Stimulated activated CD4-positive, alpha-beta T cell treated with anti-CD3 and anti-CD28 coated beads, TNF-alpha, amount 100 ng/mL, for 48 hours (primary cell): ENCODE measurements around the gene PGPEP1.
"Not testable (repeated sequence)": the region's sequence is repeated elsewhere in the genome, so short reads cannot be mapped to it uniquely, and the experiment has no call there.

Source experiments
- DNase-seq, 3 donors: peaks; one replicate each; pipeline ENCODE4 v3.0.0-alpha.2; 2020; ENCODE audit warnings: low read depth in 3 of 3

Gene PGPEP1

DNA sequence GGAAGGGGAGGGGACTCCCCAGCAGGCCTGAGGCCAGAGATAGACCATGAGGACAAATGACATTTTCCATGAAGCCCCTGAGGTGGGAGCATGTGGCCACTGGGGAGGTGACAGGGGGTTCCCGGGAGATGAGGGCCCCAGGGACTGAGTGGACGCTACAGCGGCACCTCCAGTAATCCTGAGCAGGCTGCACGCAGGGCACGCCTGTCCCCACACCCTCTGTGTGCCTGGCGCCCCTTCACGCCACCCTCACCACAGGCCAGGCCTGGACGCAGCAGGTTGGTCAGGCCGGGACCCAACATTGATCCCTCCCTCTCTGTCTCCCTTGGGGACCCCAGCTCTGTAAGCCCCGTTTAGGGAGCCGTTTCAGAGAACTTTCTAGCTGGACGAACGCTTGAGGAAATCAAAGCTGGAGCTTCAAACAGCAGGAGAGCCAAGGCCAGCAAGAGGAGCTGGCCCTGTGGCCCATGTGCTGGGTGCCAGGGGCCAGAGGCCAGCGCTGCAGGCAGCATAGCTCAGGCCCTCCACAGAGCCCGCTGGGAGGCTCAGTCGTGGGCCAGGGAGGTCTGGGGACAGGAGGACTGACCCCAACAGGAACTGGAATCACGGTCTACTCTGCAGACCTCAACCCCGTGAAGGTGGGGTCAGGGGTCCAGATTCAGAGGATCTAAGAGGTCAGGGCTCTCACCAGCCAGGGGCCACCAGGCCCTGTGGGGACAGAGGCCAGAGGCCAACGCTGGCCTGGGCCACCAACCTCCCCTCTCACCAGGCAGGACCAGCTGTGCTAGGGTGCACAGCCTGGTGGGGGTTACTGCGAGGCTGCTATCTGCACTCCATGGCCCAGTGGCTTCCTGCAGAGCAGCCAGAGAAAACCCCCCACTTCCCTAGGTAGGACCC is 32.1 kb upstream of the PGPEP1 start:
- no peak for DNase-seq

GRCh38 chr19:18308948-18309325 is 31.5 kb upstream of the PGPEP1 start:
- DNase-seq: no peak

DNA sequence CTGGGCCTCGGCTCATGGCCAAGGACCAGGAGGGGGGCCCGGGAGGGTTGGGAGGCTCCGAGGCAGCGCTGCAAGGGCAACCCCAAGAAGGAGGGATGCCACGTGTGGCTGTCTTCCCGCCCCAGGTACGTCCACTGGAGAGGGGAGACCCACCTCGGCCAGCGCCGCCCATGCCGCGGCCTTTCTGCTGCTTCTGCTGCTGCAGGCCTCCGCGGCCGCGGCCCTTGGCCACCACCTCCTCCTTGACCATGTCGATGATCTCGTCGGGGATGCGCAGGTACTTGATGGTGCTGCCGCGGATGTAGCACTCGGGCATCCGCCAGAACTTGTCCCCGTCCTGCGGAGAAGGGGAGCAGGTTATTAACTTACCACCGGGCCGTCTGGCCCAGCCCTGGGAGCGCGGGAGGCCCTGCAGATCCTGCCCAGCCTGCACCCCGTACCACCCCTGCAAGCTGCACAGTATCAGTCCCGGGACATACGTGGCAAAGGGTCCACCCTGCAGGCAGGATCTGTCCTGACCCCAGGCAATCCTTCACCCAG is 30.8 kb upstream of the PGPEP1 start:
- no peak for DNase-seq

DNA sequence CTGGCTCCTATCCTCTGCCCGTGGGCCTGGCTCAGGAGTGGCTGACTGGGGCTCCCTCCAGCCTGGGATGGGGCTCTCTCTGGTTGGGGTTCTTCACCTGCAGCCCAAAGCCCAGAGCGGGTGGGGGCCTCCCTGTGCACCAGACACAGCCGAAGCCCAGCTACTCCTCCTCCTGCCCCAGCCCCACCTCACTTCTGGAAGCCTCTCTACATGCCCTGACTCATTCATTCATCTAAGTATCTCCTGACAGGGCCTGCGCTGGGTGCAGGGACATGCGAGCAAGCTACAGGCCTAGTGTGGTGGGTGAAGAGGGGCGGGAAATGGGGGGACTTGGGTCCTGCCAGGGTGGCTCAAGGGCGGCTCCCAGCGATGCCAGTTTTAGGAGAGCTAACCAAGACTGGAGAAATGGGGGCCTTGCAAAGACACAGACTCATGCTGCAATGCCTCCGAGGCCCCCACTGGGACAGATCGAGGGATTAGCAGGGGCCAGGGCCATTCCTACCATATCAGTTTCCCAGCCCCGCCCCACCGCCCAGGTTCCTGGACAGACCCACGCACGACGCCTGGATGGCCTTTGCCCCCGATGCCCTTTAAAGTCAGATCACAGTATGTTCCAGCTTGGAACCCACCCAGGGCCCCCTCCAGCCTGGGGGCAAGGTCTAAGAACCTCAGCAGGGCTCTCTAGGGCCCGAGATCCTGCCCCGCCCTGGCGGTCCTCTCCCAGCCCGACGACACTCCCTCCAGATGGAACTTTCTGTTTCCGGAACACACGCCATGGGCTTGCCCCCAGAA is 30.1 kb upstream of the PGPEP1 start:
- no peak for DNase-seq

DNA sequence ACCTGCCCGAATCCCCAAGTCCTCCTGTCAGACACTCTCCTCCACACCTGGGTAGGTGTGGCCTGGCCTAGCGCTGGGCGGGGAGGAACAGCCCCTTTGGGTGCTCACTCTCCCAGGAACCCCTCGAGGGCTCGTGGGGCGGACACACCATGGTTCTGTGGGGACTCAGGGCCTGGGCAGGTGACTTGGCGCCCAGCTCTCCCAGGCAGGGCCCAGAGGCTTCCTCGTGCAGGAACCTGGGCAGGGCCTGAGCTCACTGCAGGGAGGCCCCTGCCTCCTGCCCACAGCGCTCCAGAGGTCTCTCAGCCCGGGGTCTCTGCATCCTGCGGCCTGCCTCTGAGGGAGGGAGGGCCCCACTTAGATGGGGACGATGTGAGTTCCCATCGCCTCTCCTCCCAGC is 29.4 kb upstream of the PGPEP1 start:
- no peak for DNase-seq

DNA sequence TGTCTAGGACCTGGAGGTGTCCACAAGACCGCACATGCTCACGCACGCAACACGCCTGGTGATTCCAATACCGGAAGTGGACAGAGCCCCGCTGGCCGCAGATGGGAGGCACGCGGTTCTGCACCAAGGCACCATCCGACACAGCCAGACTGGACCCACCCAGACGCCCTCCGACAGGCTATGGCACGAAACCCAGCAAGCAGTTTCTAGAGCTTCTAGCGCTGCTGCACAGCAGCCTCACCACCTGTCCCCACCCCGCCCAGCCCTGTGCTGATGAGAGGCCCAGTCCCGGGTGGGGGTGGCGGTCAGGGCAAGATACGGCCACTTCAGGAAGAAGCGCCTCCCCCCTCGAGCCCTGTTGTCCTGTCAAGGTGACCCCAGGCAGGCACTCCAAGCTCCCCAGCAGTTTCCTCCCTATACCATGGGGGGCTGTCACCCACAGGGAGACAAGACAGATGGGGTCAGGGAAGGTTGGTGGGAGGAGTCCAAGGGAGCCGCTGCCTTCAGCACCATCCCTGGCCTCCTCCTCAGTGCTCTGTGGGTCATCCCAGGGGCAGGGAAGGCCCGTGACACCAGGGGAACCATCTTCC is 28.8 kb upstream of the PGPEP1 start:
- no peak for DNase-seq

- DNase-seq: no peak
Observed at GRCh38 chr19:18312092-18312534, 28.3 kb upstream of the PGPEP1 start.

- DNase-seq: no peak
Observed at GRCh38 chr19:18313398-18313797, 27.0 kb upstream of the PGPEP1 start.

DNA sequence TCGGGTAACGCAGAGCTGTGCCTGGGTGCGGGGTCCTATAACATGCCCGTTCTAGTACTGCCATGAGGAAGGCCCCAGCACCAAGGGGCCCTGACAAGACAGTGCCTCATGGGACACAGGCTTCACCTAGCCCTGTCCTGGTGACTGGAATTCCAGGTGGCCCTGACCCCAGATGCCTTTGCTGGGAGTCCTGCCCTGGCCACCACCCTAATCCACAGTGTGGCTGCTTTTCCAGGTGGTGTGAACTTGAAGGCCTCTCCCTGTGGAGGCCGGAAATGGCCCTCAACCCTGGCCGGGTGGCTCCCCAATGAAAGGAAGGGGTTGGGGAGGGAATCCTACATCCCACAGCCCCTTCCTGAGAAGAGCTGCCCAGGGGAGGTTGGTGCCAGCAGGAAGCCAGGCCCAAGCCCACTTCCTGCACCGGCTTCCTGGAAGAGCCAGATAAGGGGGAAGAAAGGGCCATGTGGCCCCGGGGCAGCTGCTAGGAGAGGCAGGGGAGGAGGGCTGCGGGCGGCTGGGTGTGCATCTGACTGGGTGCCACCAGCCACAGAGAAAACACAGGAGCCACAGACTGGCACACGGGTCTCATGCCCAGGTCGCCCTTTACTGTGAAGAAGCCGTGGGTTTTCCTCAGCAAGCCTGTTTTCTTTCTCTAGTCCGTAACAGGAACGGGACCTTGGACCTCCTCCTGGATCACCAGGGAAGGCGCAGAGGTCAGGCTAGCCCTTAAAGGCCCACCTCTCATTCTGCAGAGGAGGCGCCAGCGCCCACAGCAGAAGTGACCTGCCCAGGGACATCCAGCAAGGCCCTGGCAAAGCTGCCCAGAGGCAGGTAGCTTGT is 22.2 kb upstream of the PGPEP1 start:
- DNase-seq: no peak

DNA sequence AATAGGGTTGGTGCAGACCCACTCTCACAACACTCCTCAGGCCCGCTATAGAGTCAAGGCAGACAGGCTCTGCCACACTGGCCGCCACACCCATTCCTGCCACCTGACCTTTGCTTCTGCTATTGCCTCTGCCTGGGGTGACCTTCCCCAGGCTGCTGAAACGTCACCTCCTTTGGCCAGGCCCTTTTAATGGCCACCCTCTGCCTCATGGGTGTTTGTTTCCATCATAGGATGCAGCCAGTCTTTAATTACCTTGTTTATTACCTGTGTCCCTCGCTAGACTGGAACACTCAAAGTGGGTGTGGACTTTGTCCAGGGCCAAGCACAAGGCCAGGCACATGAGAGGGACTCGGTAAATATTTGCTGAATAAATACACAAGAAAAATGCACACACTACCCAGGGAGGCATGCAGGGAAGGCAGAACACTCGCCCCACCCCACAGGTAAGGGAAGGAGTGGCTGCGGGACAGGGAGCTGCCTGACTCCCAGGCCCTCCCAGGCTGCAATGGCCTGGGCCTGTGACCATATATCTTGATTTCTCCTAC is 20.7 kb upstream of the PGPEP1 start:
- DNase-seq: no peak

DNA sequence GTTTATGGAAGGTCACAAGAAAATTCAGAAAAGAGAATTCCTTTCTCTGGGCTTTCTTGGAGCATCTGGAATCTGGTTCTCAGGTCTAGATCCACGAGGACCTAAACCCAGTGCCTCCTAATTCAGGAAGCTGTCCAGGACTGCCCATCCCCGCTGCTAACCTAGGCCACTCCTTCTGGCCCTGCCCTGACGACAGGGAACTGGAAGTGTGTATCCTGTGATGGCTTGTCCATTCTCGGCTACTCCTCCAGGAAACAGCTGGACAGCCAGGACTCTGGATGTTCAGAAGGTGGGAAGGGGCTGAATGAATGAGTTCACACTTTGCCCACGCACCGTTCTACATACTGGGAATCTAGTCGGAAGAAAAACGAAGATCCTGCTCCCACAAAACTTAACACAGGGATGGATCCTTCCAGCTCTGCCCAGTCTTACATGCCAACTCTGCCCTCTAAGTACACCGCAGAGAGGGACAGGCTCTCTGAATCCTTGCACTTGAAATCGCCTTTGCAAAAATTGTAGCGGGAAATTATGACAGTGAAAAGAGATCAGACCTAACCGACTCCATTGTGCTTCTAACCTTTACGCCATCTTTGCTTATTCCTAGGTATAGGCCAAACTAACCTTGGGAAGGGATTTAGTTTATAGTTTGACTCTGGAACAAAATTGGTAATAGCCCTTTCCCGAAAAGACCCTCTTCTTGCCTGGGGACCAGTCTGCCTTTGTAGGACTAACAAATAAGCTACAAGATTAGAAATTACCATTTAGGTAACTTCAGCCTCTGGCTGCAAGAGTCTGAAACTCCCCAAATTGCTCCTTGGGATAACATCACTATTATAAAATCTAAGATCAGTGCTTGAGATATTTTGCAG is 19.3 kb upstream of the PGPEP1 start:
- no peak for DNase-seq

GRCh38 chr19:18321734-18322102 is 18.7 kb upstream of the PGPEP1 start:
- no peak for DNase-seq

GRCh38 chr19:18322318-18322758 is 18.1 kb upstream of the PGPEP1 start:
- DNase-seq: peak in 1 of 3 donors; percentile 50

- DNase-seq: peak; percentile 99 to 100 (median 99)
Observed at GRCh38 chr19:18322759-18323460, 17.5 kb upstream of the PGPEP1 start, which contains the start of gene LSM4. Gene LSM4, minus strand, starts transcription at chr19:18323076. Its CDS starts 56 bp downstream, at chr19:18323020.

DNA sequence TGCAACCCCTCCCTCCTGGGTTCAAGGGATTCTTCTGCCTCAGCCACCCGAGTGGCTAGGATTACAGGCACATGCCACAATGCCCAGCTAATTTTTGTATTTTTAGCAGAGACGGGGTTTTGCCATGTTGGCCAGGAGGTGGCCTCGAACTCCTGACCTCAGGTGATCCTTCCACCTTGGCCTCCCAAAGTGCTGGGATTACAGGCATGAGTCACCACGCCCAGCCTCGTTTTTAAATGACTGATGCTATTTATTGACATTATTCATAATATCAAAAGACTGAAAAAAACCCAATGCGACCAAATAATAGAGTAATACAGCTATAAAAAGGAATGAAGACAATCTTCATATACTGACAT is 16.0 kb upstream of the PGPEP1 start:
- not testable (repeated sequence) for DNase-seq

- DNase-seq: no peak
Observed at GRCh38 chr19:18326772-18327171, 13.6 kb upstream of the PGPEP1 start.

DNA sequence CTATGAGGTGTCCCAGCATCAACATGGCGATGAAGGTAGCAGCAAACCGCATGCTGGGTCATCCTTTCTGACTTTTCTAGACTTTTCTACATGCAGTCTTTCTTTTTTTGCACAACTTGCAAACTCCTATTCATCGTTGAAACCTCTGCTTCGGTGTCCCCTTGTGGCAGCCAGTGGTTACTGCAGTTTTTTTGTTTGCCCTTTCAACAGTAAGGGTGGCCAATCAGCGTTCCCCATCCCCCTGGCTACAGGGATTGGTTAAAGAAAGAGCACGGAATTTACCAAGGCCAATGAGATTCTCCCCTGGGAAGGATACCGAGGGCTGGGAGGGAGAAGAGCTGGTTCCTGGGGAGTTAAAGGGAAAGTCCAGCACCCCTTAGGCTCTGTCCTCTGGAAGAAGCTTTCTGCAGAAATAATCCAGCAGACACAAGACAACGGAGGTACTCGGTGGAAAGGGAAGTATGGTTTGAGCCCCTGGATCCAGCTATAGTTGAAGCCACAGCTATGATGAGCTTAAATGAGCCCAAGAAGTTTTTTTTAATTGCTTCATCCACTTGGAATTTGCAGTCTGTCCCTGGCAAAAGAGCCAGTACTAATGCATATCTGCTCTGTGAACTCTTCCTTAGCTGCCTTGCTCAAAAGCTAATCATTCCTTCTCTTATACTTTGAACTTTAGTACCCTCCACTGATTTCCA is 11.9 kb upstream of the PGPEP1 start:
- DNase-seq: peak; percentile 65 to 82 (median 80)

- DNase-seq: no peak
Observed at GRCh38 chr19:18329035-18329376, 11.4 kb upstream of the PGPEP1 start.

GRCh38 chr19:18330868-18331267 is 9.5 kb upstream of the PGPEP1 start:
- DNase-seq: no peak
